NCI-H774 (cell line): ENCODE measurements around the gene EIF3J.

Source experiments
- DNase-seq: peaks from one replicate; lab custom pipeline; 2025; lab: John Stamatoyannopoulos, UW

The EIF3J gene

DNA sequence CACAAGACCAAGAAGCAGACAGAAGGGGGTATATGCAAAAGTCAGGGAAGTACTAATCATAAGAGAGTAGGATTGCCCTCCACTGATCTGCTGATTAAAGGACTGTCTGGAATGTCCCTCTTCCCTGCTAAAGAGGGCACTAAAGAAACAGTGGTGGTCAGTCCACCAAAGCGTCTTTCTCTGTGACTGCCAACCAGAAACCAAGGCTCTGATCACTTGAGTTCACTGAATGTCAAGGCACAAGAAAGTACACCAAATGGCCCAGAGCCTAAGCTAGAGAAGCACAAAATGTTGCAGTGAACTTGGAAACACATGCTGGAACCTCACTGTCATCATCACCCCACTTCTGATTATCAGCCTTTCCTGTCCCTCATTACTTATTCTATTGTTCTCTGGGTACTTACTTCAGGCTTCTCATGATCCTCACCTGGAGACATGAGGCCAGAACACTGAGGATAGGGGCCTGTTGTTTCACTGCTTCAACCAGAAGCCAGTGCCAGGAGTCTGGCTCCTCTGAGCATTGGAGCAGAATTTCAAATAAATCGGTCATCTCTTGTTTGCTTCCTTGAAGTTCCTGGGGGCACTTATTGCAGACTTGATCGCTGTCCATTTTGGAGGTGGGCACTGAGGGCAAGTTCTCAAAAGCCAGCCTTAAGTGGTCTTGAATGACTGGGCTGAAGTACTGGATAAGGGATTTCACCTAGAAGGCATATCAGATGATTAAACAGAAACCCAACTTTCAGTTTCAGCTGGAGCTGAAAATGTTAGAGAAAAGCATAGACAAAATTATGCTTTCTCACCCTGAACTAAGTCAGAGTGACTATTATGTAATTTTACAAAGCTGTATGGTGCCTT is 58.9 kb downstream of the EIF3J start:
- DNase-seq, result no peak

GRCh38 chr15:44596511-44597010 is 59.6 kb downstream of the EIF3J start:
- DNase-seq, result no peak

DNA sequence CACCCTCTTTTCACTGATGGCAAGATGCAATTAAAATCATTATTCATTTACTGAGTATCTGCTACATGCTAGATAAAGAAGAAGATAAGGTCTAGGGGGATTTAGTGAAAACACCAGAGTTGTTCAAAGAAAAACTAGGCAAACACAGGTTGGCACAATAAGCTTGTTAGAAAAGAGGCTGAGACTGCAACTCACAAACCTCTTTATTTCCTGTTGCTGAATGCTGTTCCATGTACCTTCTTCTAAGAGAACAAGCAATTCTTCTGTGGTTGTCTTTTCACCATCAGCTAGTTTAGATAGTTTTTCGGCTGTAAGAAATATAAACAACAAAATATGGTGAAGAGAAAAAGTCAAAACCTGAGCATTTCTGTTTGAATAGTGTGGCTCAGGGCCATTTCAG is 61.1 kb downstream of the EIF3J start:
- DNase-seq, result no peak

- DNase-seq, result no peak
These were observed 61.9 kb downstream of the EIF3J start for GRCh38 chr15:44598892-44599291.

DNA sequence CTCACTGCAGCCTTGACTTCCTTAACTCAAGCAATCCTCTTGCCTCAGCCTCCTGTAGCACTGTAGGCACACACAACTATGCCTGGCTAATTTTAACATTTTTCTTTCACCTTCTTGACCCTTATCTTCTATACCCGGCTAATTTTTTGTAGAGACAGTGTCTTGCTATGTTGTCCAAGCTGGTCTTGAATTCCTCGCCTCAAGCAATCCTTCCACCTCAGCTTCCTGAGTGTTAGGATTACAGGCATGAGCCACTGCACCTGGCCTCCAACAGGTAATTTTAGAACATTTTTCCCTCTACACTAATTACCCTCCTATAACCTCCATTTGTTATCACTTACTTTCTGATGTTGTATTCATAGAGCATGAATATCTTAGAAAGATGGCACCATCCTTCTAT is 66.2 kb downstream of the EIF3J start:
- no peak for DNase-seq

DNA sequence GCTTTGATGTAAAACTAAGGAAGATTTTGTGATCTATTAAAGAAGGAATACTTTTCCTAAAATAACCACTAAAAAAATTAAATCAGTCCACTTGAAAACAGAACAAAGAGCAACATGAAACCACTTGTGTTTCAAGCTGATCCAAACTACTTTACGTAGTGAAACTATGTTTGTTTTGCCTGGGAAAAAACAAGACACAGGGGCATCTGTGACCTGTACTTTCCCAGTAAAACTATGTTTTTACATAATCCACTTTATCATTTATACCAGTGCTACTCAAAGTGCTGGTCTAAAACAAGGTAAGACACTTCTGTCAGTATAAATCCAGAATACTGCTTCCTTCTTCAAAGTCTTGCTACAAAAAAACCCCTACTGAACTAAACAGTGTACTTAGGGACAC is 69.8 kb downstream of the EIF3J start:
- no peak for DNase-seq
